Epithelial cell of proximal tubule (primary cell): ENCODE results near the gene MAP3K5. TPM values are rescaled to one million over a fixed set of nuclear protein-coding genes. Genes with fewer than 3 reads are reported as not detected.

Experiments
- DNase-seq: peaks from one replicate; pipeline ENCODE4 v3.0.0-alpha.2; 2011; ENCODE audit warnings: low read depth
- H3K4me3 ChIP-seq: 2 replicates; pipeline ENCODE4 v1.5.1; 2011; ENCODE audit warnings: low read depth, mild to moderate bottlenecking, low read length
- total RNA-seq: library from RNA; depleted of rRNA; stranded (reverse); fragments of >200 nt; gene quantifications from 2 replicates; pipeline ENCODE4 v1.2.3, GENCODE V29; 2015
- TF ChIP-seq, protein P1 (sequence below): conservative IDR thresholded peaks from 2 replicates; pipeline ENCODE4 v1.5.1; 2012; ENCODE audit warnings: low read depth, mild to moderate bottlenecking, low read length

Gene MAP3K5
- total RNA-seq, 1 donor from 2014 or later: 7.8 TPM

DNA sequence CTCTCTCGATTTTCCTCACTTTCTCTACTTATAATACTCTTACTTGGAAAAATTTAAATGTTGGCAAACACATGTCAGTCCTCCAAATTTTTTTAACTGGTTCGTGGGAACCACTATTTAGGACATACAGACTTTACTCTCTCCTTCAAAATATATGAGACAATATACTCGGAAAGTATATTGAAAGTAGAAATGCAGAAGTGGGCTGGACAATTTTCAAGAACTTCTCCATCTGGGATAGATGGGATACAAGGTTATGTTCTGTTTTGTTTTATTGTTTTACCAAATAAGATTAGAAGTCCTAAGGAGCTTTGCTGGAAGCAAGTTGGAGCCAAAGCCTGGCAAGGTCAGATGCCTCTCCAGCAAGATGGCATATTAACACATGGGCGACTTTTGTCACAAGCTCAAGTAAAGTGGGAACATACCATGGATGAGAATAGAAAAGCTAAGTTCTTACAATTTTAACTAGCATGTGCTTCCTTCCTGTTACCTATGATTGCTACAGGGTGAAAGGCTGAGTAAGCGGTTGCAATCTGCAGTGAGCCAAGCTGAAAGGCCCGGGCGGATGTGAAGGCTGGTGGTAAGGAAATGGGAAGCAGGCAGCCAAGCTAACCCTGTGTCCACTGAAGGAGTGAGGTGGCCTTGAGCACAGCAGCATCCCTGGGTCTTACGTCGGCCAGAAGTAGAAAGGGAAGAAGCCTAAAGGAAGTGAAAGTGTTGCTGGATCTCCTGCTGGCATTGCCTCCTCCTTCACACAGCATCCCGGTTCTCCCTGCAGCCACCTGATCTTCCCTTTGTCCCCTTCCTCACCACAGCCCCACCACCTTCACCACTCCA, 7.1 kb downstream of the MAP3K5 start:
- TF ChIP-seq, protein P1, sequence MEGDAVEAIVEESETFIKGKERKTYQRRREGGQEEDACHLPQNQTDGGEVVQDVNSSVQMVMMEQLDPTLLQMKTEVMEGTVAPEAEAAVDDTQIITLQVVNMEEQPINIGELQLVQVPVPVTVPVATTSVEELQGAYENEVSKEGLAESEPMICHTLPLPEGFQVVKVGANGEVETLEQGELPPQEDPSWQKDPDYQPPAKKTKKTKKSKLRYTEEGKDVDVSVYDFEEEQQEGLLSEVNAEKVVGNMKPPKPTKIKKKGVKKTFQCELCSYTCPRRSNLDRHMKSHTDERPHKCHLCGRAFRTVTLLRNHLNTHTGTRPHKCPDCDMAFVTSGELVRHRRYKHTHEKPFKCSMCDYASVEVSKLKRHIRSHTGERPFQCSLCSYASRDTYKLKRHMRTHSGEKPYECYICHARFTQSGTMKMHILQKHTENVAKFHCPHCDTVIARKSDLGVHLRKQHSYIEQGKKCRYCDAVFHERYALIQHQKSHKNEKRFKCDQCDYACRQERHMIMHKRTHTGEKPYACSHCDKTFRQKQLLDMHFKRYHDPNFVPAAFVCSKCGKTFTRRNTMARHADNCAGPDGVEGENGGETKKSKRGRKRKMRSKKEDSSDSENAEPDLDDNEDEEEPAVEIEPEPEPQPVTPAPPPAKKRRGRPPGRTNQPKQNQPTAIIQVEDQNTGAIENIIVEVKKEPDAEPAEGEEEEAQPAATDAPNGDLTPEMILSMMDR: no peak
- no peak overlapping the region for H3K4me3 ChIP-seq
- no peak for DNase-seq

DNA sequence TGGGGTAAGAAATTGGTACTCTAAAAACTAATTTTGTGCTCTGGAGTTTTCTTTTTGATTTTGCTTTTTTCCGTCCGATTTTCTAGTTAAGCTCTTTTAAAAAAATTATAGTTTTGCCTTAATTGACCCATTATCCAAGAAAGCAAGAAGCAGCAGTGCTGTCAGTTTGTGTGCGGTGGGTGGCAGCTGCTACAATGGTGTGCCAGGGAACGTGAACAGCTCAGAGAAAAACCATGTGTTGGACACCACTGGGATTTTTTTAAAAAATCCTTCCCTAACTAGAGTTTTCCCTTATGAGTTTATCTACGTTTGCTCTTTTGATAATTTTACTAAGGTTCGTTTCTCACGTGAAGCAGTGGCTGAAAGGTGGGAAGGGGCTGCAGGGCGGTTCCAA, 8.0 kb downstream of the MAP3K5 start:
- TF ChIP-seq, protein P1: no peak
- H3K4me3 ChIP-seq: no peak overlapping the region

DNA sequence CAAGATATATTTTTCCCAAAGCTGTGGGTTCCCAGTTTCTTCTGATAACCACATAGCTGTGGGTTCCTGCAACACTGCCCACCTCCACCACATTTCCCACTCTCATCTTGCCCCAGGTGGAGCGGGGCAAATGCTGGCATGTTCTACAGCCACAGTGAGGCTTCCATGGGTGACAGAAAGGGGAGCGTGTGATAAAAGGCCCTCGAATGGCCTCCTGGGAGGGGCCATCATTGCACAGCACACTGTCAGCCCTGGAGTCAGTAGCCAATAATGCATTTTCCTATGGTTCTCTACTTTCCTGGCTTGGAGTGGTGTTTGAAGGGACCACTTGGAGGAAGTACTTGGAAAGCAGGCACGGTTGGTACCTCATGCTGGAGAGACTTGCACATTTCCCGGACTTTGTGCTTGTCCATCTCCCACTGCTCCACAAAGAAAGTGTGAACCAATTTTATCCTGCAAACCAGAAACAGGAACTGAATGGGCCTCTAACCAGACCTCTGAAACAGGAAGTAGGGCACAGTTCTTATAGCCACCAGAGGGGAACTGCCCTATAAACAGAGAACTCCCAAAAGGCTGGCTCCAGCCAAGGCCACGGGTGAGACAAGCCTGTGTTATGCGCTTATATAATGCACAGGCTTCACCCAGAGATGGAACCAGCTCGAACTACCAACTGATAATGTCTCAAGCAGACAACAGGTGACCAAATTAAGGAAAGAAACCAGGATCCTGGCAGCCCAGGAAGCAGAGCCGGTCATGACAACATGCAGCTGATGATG, 8.6 kb downstream of the MAP3K5 start:
- DNase-seq: no peak
- H3K4me3 ChIP-seq: no peak overlapping the region
- TF ChIP-seq, protein P1: peak; percentile 12

More for the DNA sequence above, 8.0 kb downstream of the MAP3K5 start:
- DNase-seq: no peak

DNA sequence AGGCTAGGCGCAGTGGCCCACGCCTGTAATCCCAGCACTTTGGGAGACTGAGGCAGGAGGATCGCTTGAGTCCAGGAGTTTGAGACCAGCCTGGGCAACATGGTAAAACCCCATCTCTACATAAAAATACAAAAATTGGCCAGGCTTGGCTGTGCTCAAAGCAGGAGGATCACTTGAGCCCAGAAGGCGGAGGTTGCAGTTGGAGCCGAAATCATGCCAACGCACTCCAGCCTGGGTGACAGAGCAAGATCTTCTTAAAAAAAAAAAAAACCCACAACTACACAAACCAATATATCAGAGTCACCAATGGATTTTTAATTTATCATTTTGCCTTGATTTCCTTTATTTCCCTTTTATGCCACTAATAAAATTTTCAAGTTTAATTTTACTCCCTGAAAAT, 9.3 kb downstream of the MAP3K5 start:
- DNase-seq: no peak
- TF ChIP-seq, protein P1: no peak
- H3K4me3 ChIP-seq: no peak overlapping the region

DNA sequence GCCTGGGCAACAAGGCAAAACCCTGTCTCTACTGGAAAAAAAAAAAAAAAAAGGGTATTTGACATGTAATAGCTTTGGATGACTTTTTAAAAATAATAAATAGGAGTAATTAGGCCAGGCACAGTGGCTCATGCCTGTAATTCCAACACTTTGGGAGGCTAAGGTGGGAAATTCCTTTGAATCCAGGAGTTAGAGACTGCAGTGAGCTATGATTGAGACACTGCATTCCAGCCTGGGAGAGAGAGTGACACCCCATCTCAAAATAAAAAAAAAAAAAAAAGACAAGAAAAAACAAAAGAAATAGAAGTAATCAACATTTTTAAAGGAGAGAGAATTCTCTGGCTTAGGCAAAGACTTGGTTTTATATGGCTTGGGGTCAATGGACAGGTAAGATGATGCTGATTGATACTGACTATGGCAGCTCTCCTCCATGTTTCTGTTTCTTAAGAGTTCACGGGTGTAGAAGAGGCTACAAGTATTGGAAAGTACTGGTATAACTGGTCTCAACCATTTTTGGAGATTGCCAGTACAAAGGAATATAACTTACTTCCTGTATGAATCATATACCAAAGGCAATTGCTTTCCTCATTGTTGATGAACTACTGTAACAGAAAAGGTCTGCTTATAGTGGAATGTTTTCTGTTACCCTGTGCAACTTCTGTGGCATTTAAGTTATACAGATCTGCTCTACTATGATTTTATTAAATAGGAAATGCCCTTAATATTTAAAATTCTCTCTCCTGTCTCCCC, 10.1 kb downstream of the MAP3K5 start:
- no peak overlapping the region for H3K4me3 ChIP-seq
- no peak for DNase-seq
- TF ChIP-seq, protein P1: no peak

DNA sequence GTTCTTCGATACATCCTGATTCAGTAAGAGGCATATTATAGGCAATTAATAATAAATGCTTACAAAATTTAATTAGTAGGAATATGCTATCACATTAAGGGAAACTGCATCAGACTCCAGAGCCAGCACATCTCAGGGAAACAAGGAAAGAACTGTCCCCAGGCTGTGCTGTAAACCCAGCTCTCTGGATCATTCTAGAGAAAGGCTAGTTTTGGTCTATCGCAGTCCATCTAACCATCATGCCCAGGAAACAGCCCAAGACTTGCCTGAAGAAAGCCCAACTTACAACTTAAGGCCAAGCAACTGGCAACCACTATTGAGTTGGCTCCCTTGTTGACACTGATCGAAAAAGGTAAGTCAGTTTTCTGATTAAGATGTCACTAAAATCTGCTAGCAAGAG, 11.3 kb downstream of the MAP3K5 start:
- DNase-seq: no peak
- TF ChIP-seq, protein P1: no peak
- H3K4me3 ChIP-seq: no peak overlapping the region
